Colonic mucosa (tissue), 4 donors: ENCODE results near the gene MCU. TPM values are rescaled to one million over a fixed set of nuclear protein-coding genes. Genes with fewer than 3 reads are reported as not detected.

ENCODE experiments used
- DNase-seq: peaks from one replicate; pipeline ENCODE4 v3.0.0-alpha.2; 2020
- H3K27ac ChIP-seq: fragments of 200-600 bp; one replicate; pipeline ENCODE4 v1.8.0; 2021
- H3K27me3 ChIP-seq: fragments of 200-600 bp; one replicate; pipeline ENCODE4 v1.8.0; 2021
- H3K36me3 ChIP-seq: fragments of 200-600 bp; one replicate; pipeline ENCODE4 v1.8.0; 2021
- H3K4me1 ChIP-seq: fragments of 200-600 bp; one replicate; pipeline ENCODE4 v1.8.0; 2021; ENCODE audit warnings: mild to moderate bottlenecking
- H3K4me3 ChIP-seq: fragments of 200-600 bp; one replicate; pipeline ENCODE4 v1.8.0; 2021
- H3K9ac ChIP-seq, 2 donors: one replicate each; pipeline ENCODE4 v1.7.0; 2013; ENCODE audit warnings: control low read depth in 2 of 2, low read depth in 2 of 2, low read length in 2 of 2
- H3K9me3 ChIP-seq: fragments of 200-600 bp; one replicate; pipeline ENCODE4 v1.8.0; 2021
- intact Hi-C: fragments of 100-400 bp; cut with DNase I; formaldehyde crosslinking; loops from one replicate; pipeline ENCODE4 v1.14.1; 2022
- total RNA-seq, 2 donors: library from RNA; stranded (reverse); fragmentation: NEBNext Ultra II Directional in 1 of 2; extraction: Animal tissue kit (Norgen Biotek cat#: 25700) in 1 of 2; gene quantifications; one replicate each; pipeline ENCODE4 v1.2.1, GENCODE V29; 2021
- TF ChIP-seq, protein P1 (sequence below): fragments of 200-600 bp; IDR thresholded peaks from one replicate; pipeline ENCODE4 v1.8.0; 2022; ENCODE audit warnings: antibody characterized with exemption, mild to moderate bottlenecking
- donor health status: healthy.
- donor health status: DM: no; HTN: no; CAD: no.
- donor health status: DM: no; HTN: no; CAD: no.

MCU gene
- total RNA-seq, 2 donors from 2014 or later: 88.7 to 109 TPM

DNA sequence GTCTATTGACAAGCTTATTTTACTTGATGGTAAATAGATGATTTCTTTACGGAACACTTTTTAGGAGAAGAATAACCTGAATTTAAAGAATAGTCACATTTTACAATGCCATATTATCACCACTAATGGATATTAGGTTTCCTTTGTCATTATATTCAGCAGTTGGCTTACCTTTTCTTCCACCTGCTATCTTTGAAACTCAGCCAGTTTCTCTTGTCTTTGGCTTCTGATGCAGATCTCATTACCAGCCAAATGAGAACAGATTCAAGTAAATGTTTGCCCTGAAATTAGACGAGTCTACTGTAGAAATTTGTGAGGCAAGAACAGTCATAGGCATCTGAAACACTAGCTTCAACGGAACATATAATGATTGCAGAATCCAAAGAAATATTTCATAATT lies 116.1 kb downstream of the MCU start:
- H3K36me3 ChIP-seq: no peaks in the 10 kb centered on the region
- no peak overlapping the region for H3K27ac ChIP-seq
- DNase-seq: no peak
- H3K4me3 ChIP-seq: no peak overlapping the region
- intact Hi-C loops: no loop called here
- no peaks in the 10 kb centered on the region for H3K4me1 ChIP-seq
- TF ChIP-seq, protein P1, sequence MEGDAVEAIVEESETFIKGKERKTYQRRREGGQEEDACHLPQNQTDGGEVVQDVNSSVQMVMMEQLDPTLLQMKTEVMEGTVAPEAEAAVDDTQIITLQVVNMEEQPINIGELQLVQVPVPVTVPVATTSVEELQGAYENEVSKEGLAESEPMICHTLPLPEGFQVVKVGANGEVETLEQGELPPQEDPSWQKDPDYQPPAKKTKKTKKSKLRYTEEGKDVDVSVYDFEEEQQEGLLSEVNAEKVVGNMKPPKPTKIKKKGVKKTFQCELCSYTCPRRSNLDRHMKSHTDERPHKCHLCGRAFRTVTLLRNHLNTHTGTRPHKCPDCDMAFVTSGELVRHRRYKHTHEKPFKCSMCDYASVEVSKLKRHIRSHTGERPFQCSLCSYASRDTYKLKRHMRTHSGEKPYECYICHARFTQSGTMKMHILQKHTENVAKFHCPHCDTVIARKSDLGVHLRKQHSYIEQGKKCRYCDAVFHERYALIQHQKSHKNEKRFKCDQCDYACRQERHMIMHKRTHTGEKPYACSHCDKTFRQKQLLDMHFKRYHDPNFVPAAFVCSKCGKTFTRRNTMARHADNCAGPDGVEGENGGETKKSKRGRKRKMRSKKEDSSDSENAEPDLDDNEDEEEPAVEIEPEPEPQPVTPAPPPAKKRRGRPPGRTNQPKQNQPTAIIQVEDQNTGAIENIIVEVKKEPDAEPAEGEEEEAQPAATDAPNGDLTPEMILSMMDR: no peak
- no peak overlapping the region for H3K9ac ChIP-seq
- no peaks in the 10 kb centered on the region for H3K27me3 ChIP-seq
- H3K9me3 ChIP-seq: no peaks in the 10 kb centered on the region

DNA sequence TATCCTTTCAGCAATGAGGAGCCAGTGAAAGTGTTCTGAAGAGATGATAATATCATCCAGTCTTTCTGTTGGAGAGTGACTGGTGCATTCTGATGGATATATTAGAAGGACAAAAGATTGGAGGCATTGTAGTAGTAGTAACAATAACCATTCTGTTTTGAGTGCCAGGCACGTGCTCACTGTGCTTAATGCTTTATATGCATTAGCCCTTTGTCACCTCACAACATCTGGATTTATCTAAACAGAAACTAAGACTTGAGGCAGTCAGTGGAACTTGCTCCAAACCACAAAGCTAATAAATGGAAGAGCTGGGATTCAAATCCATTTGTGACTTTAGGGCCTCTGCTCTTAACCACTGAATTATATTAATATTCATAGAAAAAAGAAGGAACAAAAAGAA lies 117.1 kb downstream of the MCU start:
- H3K9me3 ChIP-seq: no peaks in the 10 kb centered on the region
- no peak overlapping the region for H3K4me3 ChIP-seq
- no peaks in the 10 kb centered on the region for H3K36me3 ChIP-seq
- intact Hi-C loops: no loop called here
- H3K27ac ChIP-seq: no peak overlapping the region
- no peak overlapping the region for H3K9ac ChIP-seq
- no peaks in the 10 kb centered on the region for H3K27me3 ChIP-seq
- no peaks in the 10 kb centered on the region for H3K4me1 ChIP-seq
- no peak for DNase-seq
- TF ChIP-seq, protein P1: no peak

DNA sequence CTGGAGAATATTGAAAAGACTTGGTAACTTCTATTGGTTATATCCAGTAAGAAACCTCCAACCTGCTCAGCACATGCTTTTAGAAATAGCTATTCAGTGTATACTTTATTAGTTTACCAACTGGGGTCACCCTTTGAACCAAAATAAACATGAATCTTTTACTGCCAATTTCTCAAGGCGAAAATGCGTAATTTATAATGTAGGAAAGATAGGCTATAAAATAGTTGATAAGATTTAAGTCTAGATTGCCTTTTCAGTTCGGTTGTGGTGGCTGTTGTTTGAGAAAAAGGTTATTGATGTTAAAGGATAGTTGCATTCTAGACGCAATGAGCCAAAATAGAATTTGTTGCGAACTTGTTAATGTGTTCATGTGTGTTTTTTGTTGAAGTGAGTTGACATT lies 119.0 kb downstream of the MCU start:
- H3K4me1 ChIP-seq: no peaks in the 10 kb centered on the region
- H3K4me3 ChIP-seq: no peak overlapping the region
- H3K9ac ChIP-seq: no peak overlapping the region
- intact Hi-C loops: no loop called here
- no peaks in the 10 kb centered on the region for H3K27me3 ChIP-seq
- no peaks in the 10 kb centered on the region for H3K9me3 ChIP-seq
- no peak for DNase-seq
- H3K36me3 ChIP-seq: no peaks in the 10 kb centered on the region
- no peak overlapping the region for H3K27ac ChIP-seq
- TF ChIP-seq, protein P1: no peak

DNA sequence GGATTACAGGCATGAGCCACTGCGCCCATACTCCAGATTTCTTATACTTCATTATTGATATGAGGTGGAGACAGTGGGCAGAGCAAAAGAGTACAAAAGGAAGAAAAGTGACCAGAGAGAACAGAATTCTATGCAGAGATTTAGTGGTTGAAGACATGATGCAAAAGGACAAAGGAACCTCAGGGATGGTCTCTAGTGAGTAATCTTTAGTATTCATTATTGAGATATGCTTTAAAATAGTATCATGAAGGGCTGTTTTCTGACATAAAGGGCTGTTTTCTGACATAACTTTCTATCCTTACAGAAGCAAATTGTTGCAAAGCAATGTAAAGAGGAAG lies 120.4 kb downstream of the MCU start:
- Histone ChIP-seq H3K4me3 (no peak overlapping the region), H3K27ac (no peak overlapping the region), H3K36me3 (no peaks in the 10 kb centered on the region), H3K9me3 (no peaks in the 10 kb centered on the region), H3K4me1 (no peaks in the 10 kb centered on the region), H3K9ac (peak overlapping the region in 1 of 2 donors; percentile 19), H3K27me3 (no peaks in the 10 kb centered on the region)
- TF ChIP-seq, protein P1: no peak
- intact Hi-C loops: no loop called here
- no peak for DNase-seq

DNA sequence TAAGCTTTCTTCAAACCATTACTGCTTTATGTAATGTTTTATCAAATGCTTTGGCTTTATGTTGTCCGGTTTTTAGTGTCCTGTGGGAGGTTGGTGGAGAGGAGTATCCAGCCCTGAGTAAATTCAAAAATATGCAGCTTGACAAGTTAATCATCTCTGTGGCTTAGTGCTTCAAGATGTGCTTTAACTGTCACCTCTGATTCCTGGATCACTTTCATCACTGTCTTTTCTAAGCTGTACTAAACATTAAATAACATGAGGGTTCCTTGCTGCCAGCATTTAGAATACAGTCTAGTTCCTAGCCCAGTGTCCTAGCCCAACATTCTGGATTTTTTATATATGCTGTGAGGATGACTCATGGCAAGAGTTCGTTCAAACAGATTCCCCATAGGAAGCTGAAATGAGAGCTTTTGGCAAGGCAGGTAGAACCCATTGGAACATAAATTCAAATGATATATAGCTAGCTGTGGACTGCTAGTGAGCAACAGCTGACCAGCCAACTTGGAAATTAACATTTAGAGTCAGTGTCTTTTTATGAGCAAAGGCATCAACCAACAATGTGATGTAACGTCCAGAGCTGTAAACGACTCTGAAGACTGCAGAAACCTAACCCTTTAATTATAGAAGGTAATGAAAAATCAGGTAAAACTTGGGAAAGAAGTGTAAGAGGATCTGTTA lies 120.9 kb downstream of the MCU start:
- Histone ChIP-seq H3K36me3 (no peaks in the 10 kb centered on the region), H3K27me3 (no peaks in the 10 kb centered on the region), H3K27ac (no peak overlapping the region), H3K4me1 (no peaks in the 10 kb centered on the region), H3K9ac (peak overlapping the region in 1 of 2 donors; percentile 19), H3K4me3 (no peak overlapping the region), H3K9me3 (no peaks in the 10 kb centered on the region)
- intact Hi-C loops: no loop called here
- no peak for DNase-seq
- TF ChIP-seq, protein P1: no peak
